ENCODE results near the gene VPS4B.

- no peak for TF ChIP-seq POLR2A (IDR thresholded peaks at IDR 0.05)
- TF ChIP-seq CTCF (IDR thresholded peaks at IDR 0.05) = no peak
Observed at GRCh38 chr18:63382843-63383242, 39.4 kb downstream of the VPS4B start.

All from testis (tissue), 2 donors.